Hepatocyte (in vitro differentiated cells): Measurements from ENCODE around the gene COA3. TPM values are rescaled to one million over a fixed set of nuclear protein-coding genes. Genes with fewer than 3 reads are reported as not detected.

Source experiments
- DNase-seq: peaks from one replicate; pipeline ENCODE4 v3.0.0-alpha.2; 2016; ENCODE audit warnings: low spot score
- H2AFZ ChIP-seq: fragments of 200-600 bp; sonication (generic); 2 replicates; pipeline ENCODE4 v1.6.0; 2016; ENCODE audit warnings: antibody characterized with exemption, mild to moderate bottlenecking
- H3K27ac ChIP-seq: fragments of 200-600 bp; sonication (generic); 2 replicates; pipeline ENCODE4 v1.5.1; 2016; ENCODE audit warnings: mild to moderate bottlenecking
- H3K27me3 ChIP-seq: fragments of 200-600 bp; sonication (generic); 2 replicates; pipeline ENCODE4 v1.6.1; 2016
- H3K36me3 ChIP-seq: fragments of 200-600 bp; sonication (generic); replicated peaks from 2 replicates; pipeline ENCODE4 v1.5.1; 2016; ENCODE audit warnings: low read depth; ENCODE audit not compliant: insufficient read depth
- H3K4me1 ChIP-seq: fragments of 200-600 bp; sonication (generic); 2 replicates; pipeline ENCODE4 v1.5.1; 2016; ENCODE audit warnings: mild to moderate bottlenecking, moderate library complexity; ENCODE audit not compliant: insufficient read depth
- H3K4me2 ChIP-seq: fragments of 200-600 bp; sonication (generic); 2 replicates; pipeline ENCODE4 v1.6.0; 2016
- H3K4me3 ChIP-seq: fragments of 200-600 bp; sonication (generic); 2 replicates; pipeline ENCODE4 v1.5.1; 2016; ENCODE audit warnings: mild to moderate bottlenecking
- H3K79me2 ChIP-seq: fragments of 200-600 bp; sonication (generic); 2 replicates; pipeline ENCODE4 v1.6.0; 2017; ENCODE audit warnings: mild to moderate bottlenecking
- H3K9me2 ChIP-seq: fragments of 200-600 bp; sonication (generic); replicated peaks from 2 replicates; pipeline ENCODE4 v1.6.0; 2017; ENCODE audit warnings: mild to moderate bottlenecking; ENCODE audit not compliant: insufficient read depth
- H3K9me3 ChIP-seq: fragments of 200-600 bp; sonication (generic); 2 replicates; pipeline ENCODE4 v1.5.1; 2016; ENCODE audit warnings: low read depth, mild to moderate bottlenecking
- H4K20me1 ChIP-seq: fragments of 200-600 bp; sonication (generic); 2 replicates; pipeline ENCODE4 v1.6.0; 2016; ENCODE audit warnings: mild to moderate bottlenecking; ENCODE audit not compliant: insufficient read depth, poor library complexity, severe bottlenecking
- EZH2 ChIP-seq: fragments of 200-600 bp; sonication (generic); IDR thresholded peaks from 2 replicates; pipeline ENCODE4 v1.6.1; 2016; ENCODE audit warnings: antibody characterized with exemption, mild to moderate bottlenecking, borderline replicate concordance
- EZH2phosphoT487 ChIP-seq: fragments of 200-600 bp; sonication (generic); IDR thresholded peaks from one replicate; pipeline ENCODE4 v1.6.1; 2018; ENCODE audit warnings: antibody characterized with exemption, mild to moderate bottlenecking, low read depth, moderate library complexity; ENCODE audit not compliant: unreplicated experiment, severe bottlenecking
- WGBS: methylation state at CpG from one replicate; pipeline ENCODE4 v1.1.6; 2016; ENCODE audit warnings: low lambda C conversion rate; ENCODE audit errors: missing lambda C conversion rate; 5-methylcytosine and 5-hydroxymethylcytosine counted together
- polyA plus RNA-seq: library from polyadenylated mRNA; unstranded; fragments of >200 nt; fragmentation: Nextera tagmentation; extraction: Ambion mirVana; gene quantifications from 2 replicates; pipeline ENCODE4 v1.2.1, GENCODE V29; 2016
- total RNA-seq: library from RNA; depleted of rRNA; stranded (reverse); fragments of >200 nt; gene quantifications from 2 replicates; pipeline ENCODE4 v1.2.3, GENCODE V29; 2014
- TF ChIP-seq, protein P1 (sequence below): fragments of 200-600 bp; sonication (generic); IDR thresholded peaks from 2 replicates; pipeline ENCODE4 v1.5.1; 2016; ENCODE audit warnings: antibody characterized with exemption, mild to moderate bottlenecking; ENCODE audit not compliant: poor library complexity

COA3 gene
- total and polyA plus RNA-seq, 2 experiments from 2014 or later, result 117 to 252 TPM

DNA sequence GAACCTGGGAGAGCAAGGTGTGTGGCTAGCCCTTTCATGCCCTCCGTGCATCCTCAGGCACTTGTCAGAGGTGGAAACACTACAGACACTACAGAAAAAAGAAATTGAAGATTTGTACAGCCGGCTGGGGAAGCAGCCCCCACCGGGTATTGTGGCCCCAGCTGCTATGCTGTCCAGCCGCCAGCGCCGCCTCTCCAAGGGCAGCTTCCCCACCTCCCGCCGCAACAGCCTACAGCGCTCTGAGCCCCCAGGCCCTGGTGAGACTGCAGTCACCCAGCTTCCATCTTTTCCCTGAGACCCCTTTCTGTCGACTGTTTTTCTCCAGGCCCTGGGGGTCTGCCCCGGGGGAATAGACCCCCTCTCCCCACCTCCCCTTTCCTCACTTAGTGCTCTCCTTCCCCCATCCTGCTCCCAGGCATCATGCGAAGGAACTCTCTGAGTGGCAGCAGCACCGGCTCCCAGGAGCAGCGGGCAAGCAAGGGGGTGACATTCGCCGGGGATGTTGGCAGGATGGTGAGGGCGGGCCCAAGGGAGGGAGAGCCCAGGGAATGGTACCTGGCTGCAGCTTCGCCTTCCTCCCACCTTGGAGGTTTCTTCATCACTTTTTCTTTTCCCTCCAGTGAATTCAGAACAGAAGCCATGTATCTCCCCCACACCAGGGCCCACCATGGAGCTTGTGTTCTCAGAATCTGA, 2.3 kb downstream of the COA3 start:
- peak overlapping the region; percentile 90 for H3K4me2 ChIP-seq
- no peak for DNase-seq
- H3K36me3 ChIP-seq, result no peaks in the 10 kb centered on the region
- no peaks in the 10 kb centered on the region for H3K27me3 ChIP-seq
- peaks cover 7% of the 10 kb centered on the region for H3K4me1 ChIP-seq
- H3K9me3 ChIP-seq, result no peaks in the 10 kb centered on the region
- no peak overlapping the region for H3K4me3 ChIP-seq
- no peaks in the 10 kb centered on the region for H3K9me2 ChIP-seq
- peak overlapping the region; percentile 89 for H3K27ac ChIP-seq
- no peaks in the 10 kb centered on the region for H4K20me1 ChIP-seq
- WGBS, result 98% methylated on average over 18 of the region's 18 CpGs
- peaks cover 18% of the 10 kb centered on the region for H3K79me2 ChIP-seq
- TF ChIP-seq EZH2, result no peak
- TF ChIP-seq, protein P1, sequence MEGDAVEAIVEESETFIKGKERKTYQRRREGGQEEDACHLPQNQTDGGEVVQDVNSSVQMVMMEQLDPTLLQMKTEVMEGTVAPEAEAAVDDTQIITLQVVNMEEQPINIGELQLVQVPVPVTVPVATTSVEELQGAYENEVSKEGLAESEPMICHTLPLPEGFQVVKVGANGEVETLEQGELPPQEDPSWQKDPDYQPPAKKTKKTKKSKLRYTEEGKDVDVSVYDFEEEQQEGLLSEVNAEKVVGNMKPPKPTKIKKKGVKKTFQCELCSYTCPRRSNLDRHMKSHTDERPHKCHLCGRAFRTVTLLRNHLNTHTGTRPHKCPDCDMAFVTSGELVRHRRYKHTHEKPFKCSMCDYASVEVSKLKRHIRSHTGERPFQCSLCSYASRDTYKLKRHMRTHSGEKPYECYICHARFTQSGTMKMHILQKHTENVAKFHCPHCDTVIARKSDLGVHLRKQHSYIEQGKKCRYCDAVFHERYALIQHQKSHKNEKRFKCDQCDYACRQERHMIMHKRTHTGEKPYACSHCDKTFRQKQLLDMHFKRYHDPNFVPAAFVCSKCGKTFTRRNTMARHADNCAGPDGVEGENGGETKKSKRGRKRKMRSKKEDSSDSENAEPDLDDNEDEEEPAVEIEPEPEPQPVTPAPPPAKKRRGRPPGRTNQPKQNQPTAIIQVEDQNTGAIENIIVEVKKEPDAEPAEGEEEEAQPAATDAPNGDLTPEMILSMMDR, result no peak
- TF ChIP-seq EZH2phosphoT487, result no peak
- no peak overlapping the region for H2AFZ ChIP-seq

GRCh38 chr17:42795465-42795864, 3.0 kb downstream of the COA3 start:
- H3K4me1 ChIP-seq, result peaks cover 7% of the 10 kb centered on the region
- no peak overlapping the region for H3K4me2 ChIP-seq
- no peaks in the 10 kb centered on the region for H4K20me1 ChIP-seq
- H3K4me3 ChIP-seq, result no peak overlapping the region
- H3K9me2 ChIP-seq, result no peaks in the 10 kb centered on the region
- no peak for DNase-seq
- no peaks in the 10 kb centered on the region for H3K9me3 ChIP-seq
- TF ChIP-seq EZH2, result no peak
- TF ChIP-seq, protein P1, result no peak
- TF ChIP-seq EZH2phosphoT487, result no peak
- no peaks in the 10 kb centered on the region for H3K36me3 ChIP-seq
- 95% methylated on average over 10 of the region's 10 CpGs for WGBS
- no peak overlapping the region for H2AFZ ChIP-seq
- H3K27me3 ChIP-seq, result no peaks in the 10 kb centered on the region
- H3K79me2 ChIP-seq, result peaks cover 18% of the 10 kb centered on the region
- no peak overlapping the region for H3K27ac ChIP-seq

DNA sequence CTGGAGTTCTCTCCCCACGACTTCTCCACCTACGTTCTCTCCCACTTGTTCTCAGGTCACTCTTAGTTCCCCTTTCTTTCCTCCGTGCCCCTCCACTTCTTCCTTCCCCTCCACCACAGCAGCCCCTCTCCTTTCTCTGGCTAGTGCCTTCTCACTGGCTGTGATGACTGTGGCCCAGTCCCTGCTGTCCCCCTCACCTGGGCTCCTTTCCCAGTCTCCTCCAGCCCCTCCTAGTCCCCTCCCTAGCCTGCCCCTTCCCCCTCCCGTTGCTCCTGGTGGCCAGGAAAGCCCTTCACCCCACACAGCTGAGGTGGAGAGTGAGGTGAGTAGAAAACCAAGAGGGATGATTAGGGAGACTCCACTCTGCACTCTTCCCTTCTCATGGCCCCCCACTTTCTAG, 3.4 kb downstream of the COA3 start:
- H4K20me1 ChIP-seq, result no peaks in the 10 kb centered on the region
- H3K27ac ChIP-seq, result no peak overlapping the region
- no peaks in the 10 kb centered on the region for H3K36me3 ChIP-seq
- H2AFZ ChIP-seq, result no peak overlapping the region
- no peaks in the 10 kb centered on the region for H3K9me2 ChIP-seq
- H3K9me3 ChIP-seq, result no peaks in the 10 kb centered on the region
- TF ChIP-seq EZH2, result no peak
- TF ChIP-seq EZH2phosphoT487, result no peak
- TF ChIP-seq, protein P1, result no peak
- H3K27me3 ChIP-seq, result no peaks in the 10 kb centered on the region
- H3K79me2 ChIP-seq, result peaks cover 18% of the 10 kb centered on the region
- no peak overlapping the region for H3K4me3 ChIP-seq
- no peak for DNase-seq
- WGBS, result 81% methylated on average over 3 of the region's 4 CpGs
- no peak overlapping the region for H3K4me2 ChIP-seq
- peaks cover 7% of the 10 kb centered on the region for H3K4me1 ChIP-seq
